SK-N-SH (cell line): ENCODE measurements around the gene ST6GALNAC6. TPM values are rescaled to one million over a fixed set of nuclear protein-coding genes. Genes with fewer than 3 reads are reported as not detected.

Experiments
- CTCF ChIA-PET: fragments of 300-600, 350-600 bp; formaldehyde crosslinking; extraction: SDS; loops from one replicate; lab custom pipeline; 2021; lab: Yijun Ruan, JAX
- POLR2A ChIA-PET: fragments of 350-600 bp; sonication (Branson Sonifier 250); formaldehyde crosslinking; extraction: SDS; loops from one replicate; lab custom pipeline; 2020; ENCODE audit warnings: antibody characterized with exemption, inconsistent platforms; lab: Yijun Ruan, JAX
- DNase-seq: peaks from one replicate; pipeline ENCODE4 v3.0.0; 2012
- H2AFZ ChIP-seq: fragments of 200-600 bp; sonication (generic); 2 replicates; pipeline ENCODE4 v1.8.1; 2016; ENCODE audit warnings: antibody characterized with exemption, mild to moderate bottlenecking, low read depth
- H3F3A ChIP-seq: fragments of 200-600 bp; sonication (generic); replicated peaks from 2 replicates; pipeline ENCODE3; 2016; ENCODE audit warnings: antibody characterized with exemption, mild to moderate bottlenecking; ENCODE audit not compliant: insufficient read depth
- H3K27ac ChIP-seq, 2 experiments: fragments of 200-500 bp in 1 of 2; fragments of 200-600 bp in 1 of 2; sonication (Bioruptor generic) in 1 of 2; sonication (generic), shearing (Covaris generic) in 1 of 2; 2 replicates each; pipeline versions ENCODE4 v1.5.1 to v1.6.1; 2014 to 2016; ENCODE audit warnings: low read depth in 2 of 2, inconsistent platforms in 1 of 2, low read length in 1 of 2, mild to moderate bottlenecking in 1 of 2, mixed read lengths in 1 of 2
- H3K27me3 ChIP-seq: fragments of 200-600 bp; sonication (generic), shearing (Covaris generic); 2 replicates; pipeline ENCODE4 v1.6.1; 2016; ENCODE audit warnings: mixed run types; ENCODE audit not compliant: insufficient read depth
- H3K36me3 ChIP-seq, 2 experiments: fragments of 200-500 bp in 1 of 2; fragments of 200-600 bp in 1 of 2; sonication (Bioruptor generic) in 1 of 2; sonication (generic) in 1 of 2; replicated peaks in 1 of 2; 2 replicates each; pipeline versions ENCODE3 to v1.5.1; 2014 to 2016; ENCODE audit warnings: low read length in 1 of 2, mild to moderate bottlenecking in 1 of 2; ENCODE audit not compliant: insufficient read depth in 2 of 2, control insufficient read depth in 1 of 2
- H3K4me1 ChIP-seq, 2 experiments: fragments of 200-500 bp in 1 of 2; fragments of 200-600 bp in 1 of 2; sonication (Bioruptor generic) in 1 of 2; sonication (generic), shearing (Covaris generic) in 1 of 2; 2 replicates each; pipeline versions ENCODE4 v1.5.1 to v1.6.1; 2014 to 2016; ENCODE audit warnings: low read depth in 1 of 2, low read length in 1 of 2, mixed run types in 1 of 2; ENCODE audit not compliant: insufficient read depth in 2 of 2, control insufficient read depth in 1 of 2
- H3K4me2 ChIP-seq: fragments of 200-600 bp; sonication (generic), shearing (Covaris generic); 2 replicates; pipeline ENCODE4 v1.6.1; 2017; ENCODE audit warnings: mixed run types
- H3K4me3 ChIP-seq, 2 experiments: fragments of 200-500 bp in 1 of 2; fragments of 200-600 bp in 1 of 2; sonication (Bioruptor generic) in 1 of 2; sonication (generic), shearing (Covaris generic) in 1 of 2; 2 replicates each; pipeline versions ENCODE4 v1.5.1 to v1.8.1; 2014 to 2016; ENCODE audit warnings: low read depth in 2 of 2, inconsistent platforms in 1 of 2, low read length in 1 of 2, mild to moderate bottlenecking in 1 of 2, mixed read lengths in 1 of 2, moderate library complexity in 1 of 2
- H3K79me2 ChIP-seq: fragments of 200-600 bp; sonication (generic); 2 replicates; pipeline ENCODE4 v1.8.1; 2017; ENCODE audit warnings: mild to moderate bottlenecking; ENCODE audit not compliant: insufficient read depth
- H3K9ac ChIP-seq: fragments of 200-600 bp; sonication (generic); 2 replicates; pipeline ENCODE4 v1.6.1; 2017; ENCODE audit warnings: mixed run types
- H3K9me2 ChIP-seq: fragments of 200-600 bp; sonication (generic); 2 replicates; pipeline ENCODE4 v1.6.1; 2017; ENCODE audit warnings: mixed run types
- H3K9me3 ChIP-seq: fragments of 200-600 bp; sonication (generic); 2 replicates; pipeline ENCODE4 v1.6.1; 2017; ENCODE audit warnings: mixed run types, mild to moderate bottlenecking, moderate library complexity
- H4K20me1 ChIP-seq: fragments of 200-600 bp; sonication (generic); 2 replicates; pipeline ENCODE4 v1.6.1; 2017; ENCODE audit warnings: mild to moderate bottlenecking, mixed run types; ENCODE audit not compliant: insufficient read depth
- CHD2 ChIP-seq: fragments of 150-350 bp; IDR thresholded peaks from 2 replicates; pipeline ENCODE4 v1.6.1; 2018; ENCODE audit warnings: low read length; ENCODE audit not compliant: partially characterized antibody
- CTCF ChIP-seq: fragments of 200-600 bp; sonication (generic); IDR thresholded peaks from 2 replicates; pipeline ENCODE4 v1.6.1; 2017; ENCODE audit warnings: antibody characterized with exemption, mild to moderate bottlenecking, moderate library complexity
- ELF1 ChIP-seq: IDR thresholded peaks from 2 replicates; pipeline ENCODE4 v1.4.0; 2012
- EZH2phosphoT487 ChIP-seq: fragments of 200-600 bp; sonication (generic); IDR thresholded peaks from 2 replicates; pipeline ENCODE4 v1.6.1; 2017; ENCODE audit warnings: low read depth, mixed run types, mild to moderate bottlenecking, antibody characterized with exemption, moderate library complexity, borderline replicate concordance
- FOSL2 ChIP-seq: IDR thresholded peaks from 2 replicates; pipeline ENCODE4 v1.4.0; 2012; ENCODE audit warnings: low read depth, mild to moderate bottlenecking, moderate library complexity, borderline replicate concordance
- FOXJ3 ChIP-seq: sonication (generic); formaldehyde crosslinking; IDR thresholded peaks from 2 replicates; pipeline ENCODE4 v1.5.1; 2020; ENCODE audit warnings: mild to moderate bottlenecking, missing genetic modification reagents
- FOXM1 ChIP-seq: IDR thresholded peaks from 2 replicates; pipeline ENCODE4 v1.4.0; 2012; ENCODE audit warnings: low read depth, mild to moderate bottlenecking
- GABPA ChIP-seq: IDR thresholded peaks from 2 replicates; pipeline ENCODE4 v1.4.0; 2012; ENCODE audit warnings: low read depth, mild to moderate bottlenecking
- JUND ChIP-seq: IDR thresholded peaks from 2 replicates; pipeline ENCODE4 v1.4.0; 2012
- MEF2A ChIP-seq: IDR thresholded peaks from 2 replicates; pipeline ENCODE4 v1.4.0; 2012; ENCODE audit warnings: low read depth, borderline replicate concordance
- MXI1 ChIP-seq: IDR thresholded peaks from 2 replicates; pipeline ENCODE4 v1.6.1; 2012; ENCODE audit warnings: mild to moderate bottlenecking, low read depth, low read length, improper control_type of control experiment
- NFIC ChIP-seq: IDR thresholded peaks from 2 replicates; pipeline ENCODE4 v1.4.0; 2012; ENCODE audit warnings: borderline replicate concordance
- NRF1 ChIP-seq: IDR thresholded peaks from 2 replicates; pipeline ENCODE4 v1.6.1; 2012; ENCODE audit warnings: low read depth, mild to moderate bottlenecking, low read length
- PBX3 ChIP-seq: IDR thresholded peaks from 2 replicates; pipeline ENCODE4; 2012
- POLR2AphosphoS5 ChIP-seq: IDR thresholded peaks from 2 replicates; pipeline ENCODE4 v1.6.1; 2012; ENCODE audit warnings: low read depth, low read length
- RAD21 ChIP-seq: IDR thresholded peaks from 2 replicates; pipeline ENCODE4 v1.6.1; 2012; ENCODE audit warnings: mild to moderate bottlenecking, low read length
- RCOR1 ChIP-seq: fragments of 150-350 bp; IDR thresholded peaks from 2 replicates; pipeline ENCODE4 v1.6.1; 2017; ENCODE audit warnings: antibody characterized with exemption, low read length
- RFX5 ChIP-seq: IDR thresholded peaks from 2 replicates; pipeline ENCODE4 v1.6.1; 2012; ENCODE audit warnings: mild to moderate bottlenecking, improper control_type of control experiment, low read length
- RXRA ChIP-seq: IDR thresholded peaks from 2 replicates; pipeline ENCODE4 v1.4.0; 2012; ENCODE audit warnings: low read depth, mild to moderate bottlenecking, borderline replicate concordance
- SIN3A ChIP-seq: IDR thresholded peaks from 2 replicates; pipeline ENCODE4 v1.6.1; 2012; ENCODE audit warnings: low read depth, mild to moderate bottlenecking, low read length, moderate library complexity, borderline replicate concordance
- SMC3 ChIP-seq: IDR thresholded peaks from 2 replicates; pipeline ENCODE4 v1.6.1; 2012; ENCODE audit warnings: low read depth, low read length, improper control_type of control experiment
- TCF12 ChIP-seq: IDR thresholded peaks from 2 replicates; pipeline ENCODE4 v1.4.0; 2012
- USF2 ChIP-seq: fragments of 150-350 bp; IDR thresholded peaks from 2 replicates; pipeline ENCODE4 v1.6.1; 2017; ENCODE audit warnings: antibody characterized with exemption, low read length, low read depth, borderline replicate concordance
- WGBS: methylation state at CpG from one replicate; pipeline ENCODE4 v1.1.6; 2017; ENCODE audit warnings: low lambda C conversion rate; 5-methylcytosine and 5-hydroxymethylcytosine counted together
- polyA plus RNA-seq, 3 experiments: library from polyadenylated mRNA; depleted of rRNA; stranded (reverse); fragments of >200 nt; gene quantifications; 2 replicates each; pipeline ENCODE4 v1.2.3, GENCODE V29; 2012
- TF ChIP-seq, protein P1 (sequence below): IDR thresholded peaks from 2 replicates; pipeline ENCODE4 v1.6.1; 2012; ENCODE audit warnings: mild to moderate bottlenecking, low read depth, low read length, moderate library complexity
- TF ChIP-seq, protein P2 (sequence below): IDR thresholded peaks from 2 replicates; pipeline ENCODE4 v1.4.0; 2012; ENCODE audit warnings: low read depth, borderline replicate concordance
- TF ChIP-seq, protein P3 (sequence below): IDR thresholded peaks from 2 replicates; pipeline ENCODE4 v1.4.0; 2012; ENCODE audit warnings: low read depth

ST6GALNAC6 gene
- polyA plus RNA-seq, 1 of the 3 experiments (the other 2 are of a cell fraction), result 34.8 TPM

DNA sequence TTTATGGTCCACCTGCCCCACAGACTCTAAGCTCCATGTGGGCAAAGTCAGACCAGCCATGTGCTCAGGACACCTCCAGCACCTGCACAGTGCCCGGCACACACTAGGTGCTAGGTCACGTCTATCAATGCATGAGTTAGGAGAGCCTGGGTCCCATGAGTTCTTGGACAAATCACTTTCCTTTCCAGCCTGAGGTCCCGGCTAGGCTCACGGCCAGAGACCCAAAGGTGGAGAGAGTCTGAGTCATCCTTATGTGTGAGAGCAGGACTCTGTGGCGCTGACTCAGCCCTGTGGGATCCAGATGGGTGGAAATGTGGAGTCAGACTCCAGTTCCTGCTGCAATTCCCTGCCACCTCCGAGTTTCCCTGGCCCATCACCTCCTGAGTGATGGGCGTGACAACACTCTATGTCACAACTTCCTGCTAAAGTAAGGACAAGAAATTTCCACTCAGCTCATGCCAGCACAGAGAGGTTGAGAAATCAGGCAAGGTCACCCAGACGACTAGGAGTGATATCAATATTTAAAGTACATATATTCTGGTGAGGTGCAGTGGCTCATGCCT lies 19.9 kb upstream of the ST6GALNAC6 start:
- H3K27me3 ChIP-seq, result no peaks in the 10 kb centered on the region
- no peak overlapping the region; the same call in 1 of the 2 replicates for H3K9ac ChIP-seq
- no peaks in the 10 kb centered on the region for H3K36me3 ChIP-seq
- H3K4me3 ChIP-seq, result no peak overlapping the region
- H3K9me3 ChIP-seq, result no peaks in the 10 kb centered on the region
- DNase-seq, result no peak
- ChIA-PET POLR2A (no interaction called here), CTCF (interaction anchor here (0.6 to 7.0 kb wide), 8 partner anchors 23 to 199 kb away, joined by 3 to 41 read pairs (median 4); partner anchors contain the start of genes AK1 and TOR2A)
- H3K79me2 ChIP-seq, result peaks cover 14% of the 10 kb centered on the region
- H2AFZ ChIP-seq, result no peak overlapping the region
- 4% methylated on average over 8 of the region's 8 CpGs for WGBS
- peak overlapping the region; percentile 58 for H3K4me2 ChIP-seq
- H3K9me2 ChIP-seq, result no peaks in the 10 kb centered on the region
- H4K20me1 ChIP-seq, result no peaks in the 10 kb centered on the region
- peaks cover 45% of the 10 kb centered on the region for H3F3A ChIP-seq
- peaks cover 35 to 40% of the 10 kb centered on the region in 2 experiments; a peak in 3 of 4 replicates for H3K4me1 ChIP-seq
- H3K27ac ChIP-seq, result peak overlapping the region in 1 of 2 experiments; percentile 95; a peak in 2 of 4 replicates
- no peak for TF ChIP-seq RAD21
- no peak for TF ChIP-seq FOXM1
- peak; percentile 90 for TF ChIP-seq PBX3
- TF ChIP-seq POLR2AphosphoS5, result peak; percentile 41; the same call in 1 of the 2 replicates
- TF ChIP-seq ELF1, result no peak
- TF ChIP-seq SMC3, result no peak
- peak; percentile 95 for TF ChIP-seq JUND
- TF ChIP-seq RFX5, result no peak
- TF ChIP-seq, protein P1, sequence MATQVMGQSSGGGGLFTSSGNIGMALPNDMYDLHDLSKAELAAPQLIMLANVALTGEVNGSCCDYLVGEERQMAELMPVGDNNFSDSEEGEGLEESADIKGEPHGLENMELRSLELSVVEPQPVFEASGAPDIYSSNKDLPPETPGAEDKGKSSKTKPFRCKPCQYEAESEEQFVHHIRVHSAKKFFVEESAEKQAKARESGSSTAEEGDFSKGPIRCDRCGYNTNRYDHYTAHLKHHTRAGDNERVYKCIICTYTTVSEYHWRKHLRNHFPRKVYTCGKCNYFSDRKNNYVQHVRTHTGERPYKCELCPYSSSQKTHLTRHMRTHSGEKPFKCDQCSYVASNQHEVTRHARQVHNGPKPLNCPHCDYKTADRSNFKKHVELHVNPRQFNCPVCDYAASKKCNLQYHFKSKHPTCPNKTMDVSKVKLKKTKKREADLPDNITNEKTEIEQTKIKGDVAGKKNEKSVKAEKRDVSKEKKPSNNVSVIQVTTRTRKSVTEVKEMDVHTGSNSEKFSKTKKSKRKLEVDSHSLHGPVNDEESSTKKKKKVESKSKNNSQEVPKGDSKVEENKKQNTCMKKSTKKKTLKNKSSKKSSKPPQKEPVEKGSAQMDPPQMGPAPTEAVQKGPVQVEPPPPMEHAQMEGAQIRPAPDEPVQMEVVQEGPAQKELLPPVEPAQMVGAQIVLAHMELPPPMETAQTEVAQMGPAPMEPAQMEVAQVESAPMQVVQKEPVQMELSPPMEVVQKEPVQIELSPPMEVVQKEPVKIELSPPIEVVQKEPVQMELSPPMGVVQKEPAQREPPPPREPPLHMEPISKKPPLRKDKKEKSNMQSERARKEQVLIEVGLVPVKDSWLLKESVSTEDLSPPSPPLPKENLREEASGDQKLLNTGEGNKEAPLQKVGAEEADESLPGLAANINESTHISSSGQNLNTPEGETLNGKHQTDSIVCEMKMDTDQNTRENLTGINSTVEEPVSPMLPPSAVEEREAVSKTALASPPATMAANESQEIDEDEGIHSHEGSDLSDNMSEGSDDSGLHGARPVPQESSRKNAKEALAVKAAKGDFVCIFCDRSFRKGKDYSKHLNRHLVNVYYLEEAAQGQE, result no peak
- TF ChIP-seq EZH2phosphoT487, result no peak
- TF ChIP-seq MXI1, result no peak
- no peak for TF ChIP-seq CHD2
- TF ChIP-seq NRF1, result no peak
- no peak for TF ChIP-seq GABPA
- TF ChIP-seq TCF12, result peak; percentile 85
- peak; percentile 72; the same call in 1 of the 2 replicates for TF ChIP-seq SIN3A
- TF ChIP-seq FOXJ3 (CRISPR knock-in tag), result no peak
- TF ChIP-seq, protein P2, sequence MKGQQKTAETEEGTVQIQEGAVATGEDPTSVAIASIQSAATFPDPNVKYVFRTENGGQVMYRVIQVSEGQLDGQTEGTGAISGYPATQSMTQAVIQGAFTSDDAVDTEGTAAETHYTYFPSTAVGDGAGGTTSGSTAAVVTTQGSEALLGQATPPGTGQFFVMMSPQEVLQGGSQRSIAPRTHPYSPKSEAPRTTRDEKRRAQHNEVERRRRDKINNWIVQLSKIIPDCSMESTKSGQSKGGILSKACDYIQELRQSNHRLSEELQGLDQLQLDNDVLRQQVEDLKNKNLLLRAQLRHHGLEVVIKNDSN, result no peak
- no peak for TF ChIP-seq RXRA
- no peak for TF ChIP-seq CTCF
- TF ChIP-seq, protein P3, sequence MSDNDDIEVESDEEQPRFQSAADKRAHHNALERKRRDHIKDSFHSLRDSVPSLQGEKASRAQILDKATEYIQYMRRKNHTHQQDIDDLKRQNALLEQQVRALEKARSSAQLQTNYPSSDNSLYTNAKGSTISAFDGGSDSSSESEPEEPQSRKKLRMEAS, result peak; percentile 77; the same call in 1 of the 2 replicates
- TF ChIP-seq FOSL2, result peak; percentile 99
- peak; percentile 79; the same call in 1 of the 2 replicates for TF ChIP-seq NFIC
- TF ChIP-seq RCOR1, result no peak
- TF ChIP-seq USF2, result no peak
- no peak for TF ChIP-seq MEF2A
